Pancreas (tissue), 10 donors: ENCODE data around the gene EPYC. TPM values are rescaled to one million over a fixed set of nuclear protein-coding genes. Genes with fewer than 3 reads are reported as not detected.
"Not testable (repeated sequence)": the region's sequence is repeated elsewhere in the genome, so short reads cannot be mapped to it uniquely, and the experiment has no call there.

Experiments used
- ATAC-seq, 4 donors: fragments of 200-7000 bp; cut with Tn5 transposase; one replicate each; pipeline versions ENCODE4 v1.8.0 to v1.9.1; 2020; ENCODE audit warnings: mild to moderate bottlenecking in 4 of 4, moderate library complexity in 4 of 4
- DNase-seq, 6 donors: peaks; one replicate each; pipeline ENCODE4 v3.0.0-alpha.2; 2020
- FAIRE-seq: peaks from 2 replicates; lab custom pipeline; 2012; peaks lifted over from hg19 to GRCh38; lab: Jason Lieb, UNC
- H3K27ac ChIP-seq, 4 donors: fragments of 200-600 bp; sonication (generic); 1 replicate in 3 of 4; 2 replicates in 1 of 4; pipeline versions ENCODE4 v1.5.0 to v1.8.0; 2020
- H3K27me3 ChIP-seq, 4 donors: fragments of 200-600 bp; one replicate each; pipeline ENCODE4 v1.8.0; 2021
- H3K36me3 ChIP-seq, 3 donors: fragments of 200-600 bp; sonication (generic) in 1 of 3; one replicate each; pipeline versions ENCODE4 v1.5.0 to v1.8.0; 2020 to 2021
- H3K4me1 ChIP-seq, 3 donors: fragments of 200-600 bp; one replicate each; pipeline ENCODE4 v1.8.0; 2021
- H3K4me3 ChIP-seq, 4 donors: fragments of 200-600 bp; sonication (generic) in 2 of 4; one replicate each; pipeline versions ENCODE4 v1.5.0 to v1.8.0; 2020 to 2021
- H3K9me3 ChIP-seq, 4 donors: fragments of 200-600 bp; one replicate each; pipeline ENCODE4 v1.8.0; 2021
- CTCF ChIP-seq, 4 donors: fragments of 200-600 bp; sonication (generic) in 3 of 4; IDR thresholded peaks; one replicate each; pipeline versions ENCODE4 v1.5.0 to v1.8.0; 2021; ENCODE audit warnings: antibody characterized with exemption in 4 of 4
- WGBS, 2 donors: extraction: QIAGEN DNeasy Blood & Tissue Kit; methylation state at CpG; one replicate each; pipeline ENCODE4 v1.1.7; 2013; 5-methylcytosine and 5-hydroxymethylcytosine counted together
- intact Hi-C, 3 donors: fragments of 100-400 bp; cut with DNase I; formaldehyde crosslinking; loops; one replicate each; pipeline versions ENCODE4 v1.11.1 to v1.14.2; 2022
- polyA plus RNA-seq, 2 donors: library from polyadenylated mRNA; stranded (reverse); fragments of 200-250 nt; gene quantifications; one replicate each; pipeline ENCODE4 v1.2.3, GENCODE V29; 2013
- total RNA-seq, 6 donors: library from RNA; stranded (reverse); fragmentation: NEBNext Ultra II Directional in 4 of 6; extraction: Animal tissue kit (Norgen Biotek cat#: 25700) in 4 of 6; gene quantifications; one replicate each; pipeline versions ENCODE4 v1.2.1 to v1.2.4, GENCODE V29; 2021 to 2023
- donor health status: healthy with polysubstance abuse.
- donor health status: DM: no; HTN: no; CAD: no; lungs with moderate emphysema.
- donor health status: DM: no; HTN: no; CAD: no.
- donor health status: control.
- donor health status: control.
- donor health status: Bipolar disorder and iron deficiency.
- donor health status: DM: yes; HTN: yes; CAD: no.
- donor health status: DM: no; HTN: no; CAD: no.
- donor health status: DM: no; HTN: no; CAD: no.
- donor health status: DM: yes; HTN: yes; CAD: no.

EPYC gene
- total and polyA plus RNA-seq, 8 donors: 0.12 TPM; not detected in 7

GRCh38 chr12:90987101-90987500 lies 17.7 kb downstream of the EPYC start:
- no peak for TF ChIP-seq CTCF (IDR thresholded peaks at IDR 0.05)
- FAIRE-seq: no peak
- Histone ChIP-seq H3K27ac (no peak overlapping the region), H3K27me3 (no peaks in the 10 kb centered on the region), H3K4me1 (no peaks in the 10 kb centered on the region), H3K4me3 (no peak overlapping the region), H3K36me3 (no peaks in the 10 kb centered on the region), H3K9me3 (no peaks in the 10 kb centered on the region)
- ATAC-seq: no peak
- no peak for DNase-seq
- 91 to 96% methylated on average over 1 of the region's 1 CpG for WGBS, 2 donors
- intact Hi-C loops: loop anchor here in 1 of 3 donors (10.0 kb wide), 1 partner anchor 118 kb away; no protein-coding TSS in a partner anchor

- intact Hi-C loops: loop anchor here in 1 of 3 donors (10.0 kb wide), 1 partner anchor 119 kb away; no protein-coding TSS in a partner anchor
- DNase-seq, H3K27me3 ChIP-seq, H3K9me3 ChIP-seq, FAIRE-seq, H3K4me1 ChIP-seq, H3K27ac ChIP-seq, H3K36me3 ChIP-seq, ATAC-seq, H3K4me3 ChIP-seq: not testable (repeated sequence)
- WGBS, 2 donors: 70 to 78% methylated on average over 3 of the region's 3 CpGs
Observed at GRCh38 chr12:90985331-90985730, 19.4 kb downstream of the EPYC start.

GRCh38 chr12:90984114-90984513 lies 20.7 kb downstream of the EPYC start:
- DNase-seq (no peak), FAIRE-seq (no peak), ATAC-seq (no peak)
- Histone ChIP-seq H3K27me3 (no peaks in the 10 kb centered on the region), H3K27ac (no peak overlapping the region), H3K4me3 (no peak overlapping the region), H3K4me1 (no peaks in the 10 kb centered on the region), H3K36me3 (no peaks in the 10 kb centered on the region), H3K9me3 (no peaks in the 10 kb centered on the region)
- 54 to 70% methylated on average over 3 of the region's 3 CpGs for WGBS, 2 donors
- TF ChIP-seq CTCF (IDR thresholded peaks at IDR 0.05): no peak
- intact Hi-C loops: loop anchor here in 1 of 3 donors (10.0 kb wide), 1 partner anchor 121 kb away; no protein-coding TSS in a partner anchor

GRCh38 chr12:90982170-90982569 lies 22.6 kb downstream of the EPYC start:
- H3K27me3 ChIP-seq: no peaks in the 10 kb centered on the region
- no peak for TF ChIP-seq CTCF (IDR thresholded peaks at IDR 0.05)

GRCh38 chr12:90979951-90980350 lies 24.8 kb downstream of the EPYC start:
- Histone ChIP-seq H3K27ac (no peak overlapping the region), H3K36me3 (no peaks in the 10 kb centered on the region), H3K4me3 (no peak overlapping the region), H3K27me3 (no peaks in the 10 kb centered on the region), H3K4me1 (no peaks in the 10 kb centered on the region), H3K9me3 (no peaks in the 10 kb centered on the region)
- no peak for DNase-seq
- no peak for TF ChIP-seq CTCF (IDR thresholded peaks at IDR 0.05)
- 57 to 65% methylated on average over 3 of the region's 3 CpGs for WGBS, 2 donors
- ATAC-seq: no peak
- FAIRE-seq: no peak
- intact Hi-C loops: loop anchor here in 1 of 3 donors (10.0 kb wide), 2 partner anchors 125 to 375 kb away; no protein-coding TSS in a partner anchor

More at GRCh38 chr12:90982170-90982569, 22.6 kb downstream of the EPYC start:
- WGBS, 2 donors: 93 to 94% methylated on average over 1 of the region's 1 CpG
- FAIRE-seq (no peak), ATAC-seq (no peak), DNase-seq (no peak)
- no peak overlapping the region for H3K27ac ChIP-seq
- H3K36me3 ChIP-seq: no peaks in the 10 kb centered on the region
- H3K4me3 ChIP-seq: no peak overlapping the region
- H3K4me1 ChIP-seq: no peaks in the 10 kb centered on the region
- H3K9me3 ChIP-seq: no peaks in the 10 kb centered on the region
- intact Hi-C loops: loop anchor here in 1 of 3 donors (10.0 kb wide), 1 partner anchor 123 kb away; no protein-coding TSS in a partner anchor
